KMS-11 (cell line): ENCODE measurements around the gene CAMTA2.

Experiments used
- H2AFZ ChIP-seq: fragments of 200-600 bp; sonication (generic); 2 replicates; pipeline ENCODE4 v1.6.1; 2016; ENCODE audit warnings: antibody characterized with exemption, mixed run types, low read depth
- H3K27ac ChIP-seq: fragments of 200-600 bp; sonication (generic); 2 replicates; pipeline ENCODE4 v1.6.1; 2016; ENCODE audit warnings: mild to moderate bottlenecking, mixed run types
- H3K27me3 ChIP-seq: fragments of 200-600 bp; sonication (generic); 2 replicates; pipeline ENCODE4 v1.6.1; 2017; ENCODE audit warnings: mild to moderate bottlenecking, low read depth, mixed run types, moderate library complexity; ENCODE audit not compliant: insufficient read depth
- H3K36me3 ChIP-seq: fragments of 200-600 bp; sonication (generic); 2 replicates; pipeline ENCODE4 v1.6.1; 2017; ENCODE audit warnings: mild to moderate bottlenecking, mixed run types; ENCODE audit not compliant: insufficient read depth
- H3K4me1 ChIP-seq: fragments of 200-600 bp; sonication (generic); 2 replicates; pipeline ENCODE4 v1.6.1; 2016; ENCODE audit warnings: mild to moderate bottlenecking, low read depth, mixed run types; ENCODE audit not compliant: poor library complexity, severe bottlenecking
- H3K4me2 ChIP-seq: fragments of 200-600 bp; sonication (generic); 2 replicates; pipeline ENCODE4 v1.7.0; 2016; ENCODE audit warnings: mild to moderate bottlenecking, mixed run types
- H3K4me3 ChIP-seq: fragments of 200-600 bp; sonication (generic); IDR thresholded peaks from 2 replicates; pipeline ENCODE4 v1.6.1; 2017; ENCODE audit warnings: low read depth, low read length, mixed read lengths; ENCODE audit not compliant: insufficient read depth
- H3K79me2 ChIP-seq: fragments of 200-600 bp; sonication (generic); 2 replicates; pipeline ENCODE4 v1.6.1; 2016; ENCODE audit warnings: low read depth, mixed run types; ENCODE audit not compliant: insufficient read depth
- H3K9ac ChIP-seq: fragments of 200-600 bp; sonication (generic); 2 replicates; pipeline ENCODE4 v1.6.1; 2016; ENCODE audit warnings: mild to moderate bottlenecking, mixed run types
- H4K20me1 ChIP-seq: fragments of 200-600 bp; sonication (generic); 2 replicates; pipeline ENCODE4 v1.6.1; 2016; ENCODE audit warnings: mild to moderate bottlenecking, mixed run types; ENCODE audit not compliant: insufficient read depth
- TF ChIP-seq, protein P1 (sequence below): fragments of 200-600 bp; sonication (generic); conservative IDR thresholded peaks from 2 replicates; pipeline ENCODE4 v1.6.1; 2017; ENCODE audit warnings: low read depth, mild to moderate bottlenecking, antibody characterized with exemption, low read length, moderate library complexity, mixed read lengths

Gene CAMTA2, protein sequence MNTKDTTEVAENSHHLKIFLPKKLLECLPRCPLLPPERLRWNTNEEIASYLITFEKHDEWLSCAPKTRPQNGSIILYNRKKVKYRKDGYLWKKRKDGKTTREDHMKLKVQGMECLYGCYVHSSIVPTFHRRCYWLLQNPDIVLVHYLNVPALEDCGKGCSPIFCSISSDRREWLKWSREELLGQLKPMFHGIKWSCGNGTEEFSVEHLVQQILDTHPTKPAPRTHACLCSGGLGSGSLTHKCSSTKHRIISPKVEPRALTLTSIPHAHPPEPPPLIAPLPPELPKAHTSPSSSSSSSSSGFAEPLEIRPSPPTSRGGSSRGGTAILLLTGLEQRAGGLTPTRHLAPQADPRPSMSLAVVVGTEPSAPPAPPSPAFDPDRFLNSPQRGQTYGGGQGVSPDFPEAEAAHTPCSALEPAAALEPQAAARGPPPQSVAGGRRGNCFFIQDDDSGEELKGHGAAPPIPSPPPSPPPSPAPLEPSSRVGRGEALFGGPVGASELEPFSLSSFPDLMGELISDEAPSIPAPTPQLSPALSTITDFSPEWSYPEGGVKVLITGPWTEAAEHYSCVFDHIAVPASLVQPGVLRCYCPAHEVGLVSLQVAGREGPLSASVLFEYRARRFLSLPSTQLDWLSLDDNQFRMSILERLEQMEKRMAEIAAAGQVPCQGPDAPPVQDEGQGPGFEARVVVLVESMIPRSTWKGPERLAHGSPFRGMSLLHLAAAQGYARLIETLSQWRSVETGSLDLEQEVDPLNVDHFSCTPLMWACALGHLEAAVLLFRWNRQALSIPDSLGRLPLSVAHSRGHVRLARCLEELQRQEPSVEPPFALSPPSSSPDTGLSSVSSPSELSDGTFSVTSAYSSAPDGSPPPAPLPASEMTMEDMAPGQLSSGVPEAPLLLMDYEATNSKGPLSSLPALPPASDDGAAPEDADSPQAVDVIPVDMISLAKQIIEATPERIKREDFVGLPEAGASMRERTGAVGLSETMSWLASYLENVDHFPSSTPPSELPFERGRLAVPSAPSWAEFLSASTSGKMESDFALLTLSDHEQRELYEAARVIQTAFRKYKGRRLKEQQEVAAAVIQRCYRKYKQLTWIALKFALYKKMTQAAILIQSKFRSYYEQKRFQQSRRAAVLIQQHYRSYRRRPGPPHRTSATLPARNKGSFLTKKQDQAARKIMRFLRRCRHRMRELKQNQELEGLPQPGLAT

DNA sequence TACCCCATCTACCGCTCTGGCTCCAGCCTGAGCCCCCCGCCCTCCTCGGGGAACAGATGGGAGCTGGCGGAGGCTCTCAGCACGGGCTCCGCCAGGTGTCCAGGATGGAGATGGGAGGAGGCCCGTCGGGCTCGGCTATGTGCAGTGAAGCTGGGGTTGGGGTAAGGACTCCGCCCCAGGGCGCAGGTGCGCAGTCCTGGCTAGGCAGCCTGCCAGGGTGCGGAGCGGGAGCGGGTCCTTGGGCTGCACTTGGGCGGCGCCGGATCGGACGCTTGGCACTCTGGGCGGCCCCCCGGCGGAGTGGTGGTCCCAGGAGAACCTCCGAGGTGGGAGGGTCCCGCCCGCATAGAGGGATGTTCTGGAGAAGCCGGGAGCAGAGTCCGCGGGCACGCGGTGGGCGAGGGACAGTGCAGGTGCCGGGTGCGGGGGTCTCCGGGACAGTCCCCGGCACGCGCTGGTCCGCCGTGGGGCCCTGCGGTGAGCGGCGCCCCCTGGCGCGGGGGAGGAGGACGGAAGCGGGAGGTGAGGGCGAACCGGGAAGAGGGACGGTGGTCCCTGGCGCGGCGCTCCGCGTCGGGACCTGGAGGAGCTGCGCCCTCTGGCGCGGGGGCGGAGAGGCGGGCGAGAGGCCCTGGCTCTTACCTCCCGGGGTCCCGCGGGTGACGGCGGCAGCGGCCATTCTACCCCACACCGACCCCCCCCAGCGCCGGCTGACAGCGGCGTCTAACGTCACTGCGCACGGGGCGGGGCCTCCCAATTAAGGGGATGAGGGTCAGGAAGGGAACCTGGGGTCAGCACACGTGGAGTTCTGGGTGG, at the start of gene CAMTA2:
TSS of gene CAMTA2 (minus strand) at position 725 of the 816 bp plus-strand sequence. CDS start 1,453 bp downstream, outside the sequence.
- Histone ChIP-seq H2AFZ (peak within 1 kb of the TSS; percentile 44), H4K20me1 (no peaks in the 10 kb centered on the region), H3K4me3 (no peak within 1 kb of the TSS), H3K9ac (peak within 1 kb of the TSS; percentile 50; the same call in 1 of the 2 replicates), H3K36me3 (no peaks in the 10 kb centered on the region), H3K79me2 (no peaks in the 10 kb centered on the region), H3K27ac (no peak within 1 kb of the TSS), H3K4me1 (no peaks in the 10 kb centered on the region), H3K4me2 (peak within 1 kb of the TSS; percentile 39; the same call in 1 of the 2 replicates), H3K27me3 (no peaks in the 10 kb centered on the region)
- TF ChIP-seq, protein P1, sequence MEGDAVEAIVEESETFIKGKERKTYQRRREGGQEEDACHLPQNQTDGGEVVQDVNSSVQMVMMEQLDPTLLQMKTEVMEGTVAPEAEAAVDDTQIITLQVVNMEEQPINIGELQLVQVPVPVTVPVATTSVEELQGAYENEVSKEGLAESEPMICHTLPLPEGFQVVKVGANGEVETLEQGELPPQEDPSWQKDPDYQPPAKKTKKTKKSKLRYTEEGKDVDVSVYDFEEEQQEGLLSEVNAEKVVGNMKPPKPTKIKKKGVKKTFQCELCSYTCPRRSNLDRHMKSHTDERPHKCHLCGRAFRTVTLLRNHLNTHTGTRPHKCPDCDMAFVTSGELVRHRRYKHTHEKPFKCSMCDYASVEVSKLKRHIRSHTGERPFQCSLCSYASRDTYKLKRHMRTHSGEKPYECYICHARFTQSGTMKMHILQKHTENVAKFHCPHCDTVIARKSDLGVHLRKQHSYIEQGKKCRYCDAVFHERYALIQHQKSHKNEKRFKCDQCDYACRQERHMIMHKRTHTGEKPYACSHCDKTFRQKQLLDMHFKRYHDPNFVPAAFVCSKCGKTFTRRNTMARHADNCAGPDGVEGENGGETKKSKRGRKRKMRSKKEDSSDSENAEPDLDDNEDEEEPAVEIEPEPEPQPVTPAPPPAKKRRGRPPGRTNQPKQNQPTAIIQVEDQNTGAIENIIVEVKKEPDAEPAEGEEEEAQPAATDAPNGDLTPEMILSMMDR = 0 out of 2 replicates have a peak, but pooled peaks have one; percentile 14

DNA sequence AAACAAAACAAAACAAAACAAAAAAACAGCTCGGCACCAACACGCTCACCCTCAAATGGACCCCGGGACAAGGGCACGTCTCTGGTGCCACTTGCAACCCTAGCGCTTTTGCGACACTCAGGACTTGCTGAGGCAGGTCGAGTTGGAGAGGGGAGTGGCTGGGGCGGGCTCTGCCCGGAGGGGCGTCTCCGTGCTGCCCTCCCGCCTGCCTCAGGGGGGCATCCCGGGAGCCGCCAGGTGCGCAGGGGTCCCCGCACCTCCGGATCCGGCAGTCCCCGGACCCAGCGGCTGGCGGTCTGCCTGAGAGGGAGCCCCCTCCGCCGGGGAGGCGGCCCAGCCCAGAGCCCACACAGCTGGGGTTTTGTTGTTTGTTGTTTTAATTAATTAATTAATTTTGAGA, 47.8 kb upstream of the CAMTA2 start, which contains the start of gene SLC52A1:
TSS of gene SLC52A1 (minus strand) at position 112 of the 400 bp plus-strand sequence. CDS start 820 bp downstream, outside the sequence.
- Histone ChIP-seq H3K79me2 (no peaks in the 10 kb centered on the region), H3K9ac (no peak within 1 kb of the TSS), H3K27me3 (no peaks in the 10 kb centered on the region), H3K4me3 (no peak within 1 kb of the TSS), H2AFZ (no peak within 1 kb of the TSS), H3K36me3 (no peaks in the 10 kb centered on the region), H4K20me1 (no peaks in the 10 kb centered on the region), H3K4me1 (peaks cover 5% of the 10 kb centered on the region), H3K4me2 (no peak within 1 kb of the TSS), H3K27ac (no peak within 1 kb of the TSS)
- TF ChIP-seq, protein P1 = no peak

DNA sequence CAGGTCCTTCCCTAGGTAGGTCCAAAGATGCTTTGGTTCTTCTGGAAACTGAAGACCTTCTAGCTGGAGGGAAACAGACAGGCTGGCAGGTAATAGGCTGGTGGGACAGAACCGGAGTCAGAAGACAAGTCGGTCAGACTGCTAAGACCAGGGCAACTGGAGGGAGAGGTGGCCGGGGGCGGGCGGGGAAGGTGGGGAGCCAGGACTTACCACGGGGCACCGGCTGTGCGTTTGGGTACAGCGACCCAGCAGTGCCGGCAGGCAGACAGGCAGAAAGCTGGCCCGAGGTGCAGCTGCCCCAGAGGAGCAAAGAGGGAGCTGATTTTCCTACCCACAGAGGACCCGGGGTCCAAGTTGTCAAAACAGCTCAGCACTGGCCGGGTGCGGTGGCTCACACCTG, 47.2 kb upstream of the CAMTA2 start:
- H3K4me1 ChIP-seq = peaks cover 5% of the 10 kb centered on the region
- H2AFZ ChIP-seq = no peak overlapping the region
- H3K27ac ChIP-seq = no peak overlapping the region
- TF ChIP-seq, protein P1 = no peak
- H3K4me2 ChIP-seq = no peak overlapping the region
- H3K9ac ChIP-seq = no peak overlapping the region
- H3K79me2 ChIP-seq = no peaks in the 10 kb centered on the region
- H3K4me3 ChIP-seq = no peak overlapping the region
- H4K20me1 ChIP-seq = no peaks in the 10 kb centered on the region
- no peaks in the 10 kb centered on the region for H3K36me3 ChIP-seq
- no peaks in the 10 kb centered on the region for H3K27me3 ChIP-seq
